HCT116 (cell line): ENCODE data around the gene PDGFA. TPM values are rescaled to one million over a fixed set of nuclear protein-coding genes. Genes with fewer than 3 reads are reported as not detected.

Experiments used
- ATAC-seq: fragments of 200-7000 bp; cut with Tn5 transposase; 2 replicates; pipeline ENCODE4 v1.9.1; 2020; ENCODE audit warnings: mild to moderate bottlenecking, moderate library complexity
- BruUV-seq: library from RNA; stranded (reverse); fragments of 400-500 nt; replicated peaks from 2 replicates; lab custom pipeline; 2021; lab: Mats Ljungman, UMichigan
- CTCF ChIA-PET: fragments of 300-600 bp; sonication (Branson Sonifier 250); formaldehyde crosslinking; loops from one replicate; lab custom pipeline; 2021; ENCODE audit warnings: antibody characterized with exemption; lab: Charles Lee
- POLR2A ChIA-PET: fragments of 300-600, 350-600 bp; sonication (Branson Sonifier 250); formaldehyde crosslinking; loops from one replicate; lab custom pipeline; 2021; ENCODE audit warnings: antibody characterized with exemption; lab: Charles Lee
- RAD21 ChIA-PET, 2 experiments: fragments of 300-600 bp; sonication (Branson Sonifier 250); formaldehyde crosslinking; loops; one replicate each; lab custom pipeline; 2023; ENCODE audit warnings: low total read pairs in 2 of 2; ENCODE audit not compliant: uncharacterized antibody in 2 of 2, unreplicated experiment in 2 of 2, low non-redundant PET in 1 of 2; lab: Charles Lee
- DNase-seq: peaks from one replicate; pipeline ENCODE4 v3.0.0-alpha.2; 2010; ENCODE audit warnings: low read depth, low spot score
- H2AFZ ChIP-seq: fragments of 200-600 bp; shearing (Covaris generic), sonication (generic); 2 replicates; pipeline ENCODE4 v1.6.1; 2017; ENCODE audit warnings: low read depth, mixed run types, mixed read lengths, antibody characterized with exemption, low read length; ENCODE audit not compliant: poor library complexity, severe bottlenecking
- H3K27ac ChIP-seq: 2 replicates; pipeline ENCODE4 v1.5.1; 2012; ENCODE audit warnings: low read depth, low read length
- H3K27me3 ChIP-seq: fragments of 200-600 bp; sonication (generic); 2 replicates; pipeline ENCODE4 v1.6.1; 2016; ENCODE audit warnings: mixed run types, low read length, mixed read lengths; ENCODE audit not compliant: insufficient read depth
- H3K36me3 ChIP-seq, 2 experiments: fragments of 200-500 bp in 1 of 2; fragments of 200-600 bp in 1 of 2; sonication (Bioruptor generic) in 1 of 2; sonication (generic) in 1 of 2; 2 replicates each; pipeline versions ENCODE4 v1.5.1 to v1.6.1; 2014 to 2016; ENCODE audit warnings: low read length in 2 of 2, inconsistent platforms in 1 of 2, mixed read lengths in 1 of 2, mixed run types in 1 of 2; ENCODE audit not compliant: insufficient read depth in 2 of 2, control insufficient read depth in 1 of 2
- H3K4me1 ChIP-seq, 2 experiments: fragments of 200-600 bp in 1 of 2; sonication (generic) in 1 of 2; 2 replicates each; pipeline versions ENCODE4 v1.5.1 to v1.6.1; 2012 to 2017; ENCODE audit warnings: low read length in 2 of 2, inconsistent platforms in 1 of 2, mild to moderate bottlenecking in 1 of 2, mixed read lengths in 1 of 2, mixed run types in 1 of 2, moderate library complexity in 1 of 2; ENCODE audit not compliant: insufficient read depth in 2 of 2, control insufficient read depth in 1 of 2
- H3K4me2 ChIP-seq: fragments of 200-600 bp; sonication (generic); 2 replicates; pipeline ENCODE4 v1.6.1; 2017; ENCODE audit warnings: mixed run types, low read length, mixed read lengths
- H3K4me3 ChIP-seq, 2 experiments: fragments of 200-600 bp in 1 of 2; sonication (generic) in 1 of 2; replicated peaks in 1 of 2; 2 replicates each; pipeline ENCODE4 v1.5.1; 2011 to 2016; ENCODE audit warnings: low read length in 2 of 2, control low read depth in 1 of 2, low read depth in 1 of 2, mild to moderate bottlenecking in 1 of 2, mixed read lengths in 1 of 2, mixed run types in 1 of 2
- H3K79me2 ChIP-seq: fragments of 200-600 bp; sonication (generic); 2 replicates; pipeline ENCODE4 v1.6.1; 2017; ENCODE audit warnings: mild to moderate bottlenecking, mixed run types, low read length, moderate library complexity, mixed read lengths; ENCODE audit not compliant: insufficient read depth
- H3K9ac ChIP-seq: fragments of 200-600 bp; sonication (generic); 2 replicates; pipeline ENCODE4 v1.6.1; 2016; ENCODE audit warnings: low read length, mixed read lengths
- H3K9me2 ChIP-seq: fragments of 200-600 bp; sonication (generic), shearing (Covaris generic); 2 replicates; pipeline ENCODE4 v1.6.1; 2017; ENCODE audit warnings: mixed run types, mild to moderate bottlenecking, moderate library complexity; ENCODE audit not compliant: insufficient read depth
- H3K9me3 ChIP-seq, 2 experiments: fragments of 200-500 bp in 1 of 2; fragments of 200-600 bp in 1 of 2; sonication (Bioruptor generic) in 1 of 2; sonication (generic) in 1 of 2; 2 replicates each; pipeline ENCODE4 v1.6.1; 2014 to 2017; ENCODE audit warnings: low read length in 2 of 2, mixed read lengths in 2 of 2, inconsistent platforms in 1 of 2, low read depth in 1 of 2, mild to moderate bottlenecking in 1 of 2, mixed run types in 1 of 2, moderate library complexity in 1 of 2; ENCODE audit not compliant: control insufficient read depth in 1 of 2, insufficient read depth in 1 of 2
- H4K20me1 ChIP-seq: fragments of 200-600 bp; sonication (generic), shearing (Covaris generic); 2 replicates; pipeline ENCODE4 v1.6.1; 2017; ENCODE audit warnings: mixed run types, mild to moderate bottlenecking, moderate library complexity; ENCODE audit not compliant: insufficient read depth
- ATF3 ChIP-seq: IDR thresholded peaks from 2 replicates; pipeline ENCODE4 v1.6.1; 2012
- CBX3 ChIP-seq: IDR thresholded peaks from 2 replicates; pipeline ENCODE4 v1.6.1; 2012; ENCODE audit warnings: low read depth
- CEBPB ChIP-seq: IDR thresholded peaks from 2 replicates; pipeline ENCODE4 v1.6.1; 2012; ENCODE audit warnings: low read depth
- CTCF ChIP-seq, 3 experiments: fragments of 200-600 bp in 1 of 3; sonication (generic) in 1 of 3; IDR thresholded peaks in 2 of 3; conservative IDR thresholded peaks in 1 of 3; 2 replicates each; pipeline ENCODE4 v1.5.1; 2012 to 2017; ENCODE audit warnings: low read depth in 2 of 3, low read length in 2 of 3, antibody characterized with exemption in 1 of 3, borderline replicate concordance in 1 of 3, control low read depth in 1 of 3, mild to moderate bottlenecking in 1 of 3, mixed read lengths in 1 of 3, mixed run types in 1 of 3, moderate library complexity in 1 of 3; ENCODE audit not compliant: insufficient read depth in 1 of 3
- EGR1 ChIP-seq: IDR thresholded peaks from 2 replicates; pipeline ENCODE4 v1.6.1; 2012; ENCODE audit warnings: low read depth
- ELF1 ChIP-seq: IDR thresholded peaks from 2 replicates; pipeline ENCODE4 v1.6.1; 2012; ENCODE audit warnings: low read depth, borderline replicate concordance
- EZH2phosphoT487 ChIP-seq: fragments of 200-600 bp; IDR thresholded peaks from 2 replicates; pipeline ENCODE4 v1.6.1; 2018; ENCODE audit warnings: antibody characterized with exemption, borderline replicate concordance
- FOSL1 ChIP-seq: IDR thresholded peaks from 2 replicates; pipeline ENCODE4 v1.6.1; 2012; ENCODE audit warnings: low read depth
- JUND ChIP-seq: IDR thresholded peaks from 2 replicates; pipeline ENCODE4 v1.6.1; 2012
- MAX ChIP-seq: IDR thresholded peaks from 2 replicates; pipeline ENCODE4 v1.6.1; 2012
- POLR2A ChIP-seq: IDR thresholded peaks from 2 replicates; pipeline ENCODE4 v1.7.0; 2011; ENCODE audit warnings: borderline replicate concordance; ENCODE audit not compliant: insufficient read depth, insufficient read length; ENCODE audit errors: extremely low read depth
- POLR2AphosphoS5 ChIP-seq: IDR thresholded peaks from 2 replicates; pipeline ENCODE4 v1.6.1; 2011; ENCODE audit warnings: mild to moderate bottlenecking, low read depth, low read length, moderate library complexity
- RAD21 ChIP-seq: IDR thresholded peaks from 2 replicates; pipeline ENCODE4 v1.6.1; 2012; ENCODE audit warnings: low read depth, mild to moderate bottlenecking
- REST ChIP-seq: IDR thresholded peaks from 2 replicates; pipeline ENCODE4 v1.6.1; 2012; ENCODE audit warnings: low read depth
- SIN3A ChIP-seq: IDR thresholded peaks from 2 replicates; pipeline ENCODE4 v1.6.1; 2012; ENCODE audit warnings: low read depth
- SP1 ChIP-seq: IDR thresholded peaks from 2 replicates; pipeline ENCODE4 v1.6.1; 2012; ENCODE audit warnings: low read depth
- SRF ChIP-seq: IDR thresholded peaks from 2 replicates; pipeline ENCODE4 v1.6.1; 2012; ENCODE audit warnings: low read depth
- TCF7L2 ChIP-seq: IDR thresholded peaks from 2 replicates; pipeline ENCODE4 v1.7.0; 2011; ENCODE audit warnings: borderline replicate concordance, inconsistent platforms; ENCODE audit not compliant: insufficient read depth, insufficient read length; ENCODE audit errors: extremely low read depth
- ZFX ChIP-seq: fragments of 450-650 bp; IDR thresholded peaks from 2 replicates; pipeline ENCODE4 v1.6.1; 2017
- ZNF274 ChIP-seq: fragments of 200-500 bp; sonication (Bioruptor generic); IDR thresholded peaks from 2 replicates; pipeline ENCODE4 v1.6.1; 2014; ENCODE audit warnings: mild to moderate bottlenecking, low read depth, low read length, inconsistent platforms
- intact Hi-C: fragments of 100-400 bp; cut with micrococcal nuclease; formaldehyde crosslinking; loops from 2 replicates; pipeline ENCODE4 v1.10.0; 2022
- total RNA-seq: library from RNA; stranded (reverse); gene quantifications from one replicate; pipeline ENCODE4 v1.2.1, GENCODE V29; 2021; ENCODE audit not compliant: unreplicated experiment

The PDGFA gene
- total RNA-seq, 1 experiment from 2014 or later: 44.7 TPM

- no peaks in the 10 kb centered on the region for H3K9me2 ChIP-seq
- no peak overlapping the region for H2AFZ ChIP-seq
- DNase-seq (no peak), ATAC-seq (no peak)
- H4K20me1 ChIP-seq: no peaks in the 10 kb centered on the region
- no peaks in the 10 kb centered on the region for H3K79me2 ChIP-seq
- H3K9ac ChIP-seq: no peak overlapping the region
- no peak overlapping the region for H3K4me3 ChIP-seq
- no peak overlapping the region for H3K4me2 ChIP-seq
- H3K36me3 ChIP-seq: no peaks in the 10 kb centered on the region
- H3K9me3 ChIP-seq: no peaks in the 10 kb centered on the region
- intact Hi-C loops: no loop called here
- no peak overlapping the region for H3K27ac ChIP-seq
- ChIA-PET CTCF (no interaction called here), POLR2A (no interaction called here), RAD21 (no interaction called here)
- peaks cover 10% of the 10 kb centered on the region; the same call in 1 of the 2 replicates for H3K27me3 ChIP-seq
- no TSS peak for BruUV-seq
- TF ChIP-seq EGR1 (no peak), ZFX (no peak), TCF7L2 (no peak), ATF3 (no peak), REST (no peak), ZNF274 (no peak), SP1 (no peak), POLR2A (no peak), JUND (no peak), CBX3 (no peak), POLR2AphosphoS5 (no peak), SIN3A (no peak), EZH2phosphoT487 (no peak), SRF (no peak), FOSL1 (no peak), RAD21 (no peak), CEBPB (no peak), CTCF (IDR thresholded peaks at IDR 0.05 in 2 of 3, conservative IDR thresholded peaks at IDR 0.05 in 1 of 3; ENCODE audit: borderline replicate concordance in 1 of 3, insufficient read depth in 1 of 3, low read depth in 2 of 3, low read length in 2 of 3) (no peak), MAX (no peak), ELF1 (no peak)
- H3K4me1 ChIP-seq: peaks cover 2 to 9% of the 10 kb centered on the region in 2 experiments; a peak in 3 of 4 replicates
Measured at GRCh38 chr7:481219-481930, 38.3 kb downstream of the PDGFA start.
